Right atrium auricular region (tissue), 2 donors: ENCODE measurements around the gene TBRG1. TPM values are rescaled to one million over a fixed set of nuclear protein-coding genes. Genes with fewer than 3 reads are reported as not detected.
A peak's percentile ranks its signal among the peaks of the same experiment; 100 is the strongest.

Experiments used
- DNase-seq: peaks from one replicate; pipeline ENCODE4 v3.0.0-alpha.2; 2019; ENCODE audit warnings: low spot score
- H3K27ac ChIP-seq, 2 donors: fragments of 200-600 bp; sonication (generic); 1 replicate in 1 of 2; 2 replicates in 1 of 2; pipeline ENCODE4 v1.5.1; 2016 to 2019
- H3K27me3 ChIP-seq, 2 donors: fragments of 200-600 bp; sonication (generic); one replicate each; pipeline versions ENCODE4 v1.5.1 to v1.6.0; 2017 to 2019
- H3K36me3 ChIP-seq: fragments of 200-600 bp; sonication (generic); one replicate; pipeline ENCODE4 v1.5.1; 2016
- H3K4me1 ChIP-seq, 2 donors: fragments of 200-600 bp; sonication (generic); one replicate each; pipeline versions ENCODE4 v1.5.1 to v1.6.0; 2017 to 2019
- H3K4me3 ChIP-seq, 2 donors: fragments of 200-600 bp; sonication (generic); 1 replicate in 1 of 2; 2 replicates in 1 of 2; pipeline ENCODE4 v1.5.1; 2017 to 2019; ENCODE audit warnings: mild to moderate bottlenecking in 1 of 2, moderate library complexity in 1 of 2
- H3K9me3 ChIP-seq, 2 donors: fragments of 200-600 bp; sonication (generic); one replicate each; pipeline ENCODE4 v1.5.1; 2019
- total RNA-seq, 2 donors: library from RNA; depleted of rRNA; stranded (reverse); fragments of >200 nt; gene quantifications; one replicate each; pipeline ENCODE4 v1.1.0, GENCODE V29; 2016
- TF ChIP-seq, protein P1 (sequence below), 2 donors: fragments of 200-600 bp; sonication (generic); IDR thresholded peaks; one replicate each; pipeline ENCODE4 v1.5.1; 2019; ENCODE audit warnings: antibody characterized with exemption in 2 of 2

Gene TBRG1
- total RNA-seq, 2 donors from 2014 or later, result 20.0 to 27.6 TPM

DNA sequence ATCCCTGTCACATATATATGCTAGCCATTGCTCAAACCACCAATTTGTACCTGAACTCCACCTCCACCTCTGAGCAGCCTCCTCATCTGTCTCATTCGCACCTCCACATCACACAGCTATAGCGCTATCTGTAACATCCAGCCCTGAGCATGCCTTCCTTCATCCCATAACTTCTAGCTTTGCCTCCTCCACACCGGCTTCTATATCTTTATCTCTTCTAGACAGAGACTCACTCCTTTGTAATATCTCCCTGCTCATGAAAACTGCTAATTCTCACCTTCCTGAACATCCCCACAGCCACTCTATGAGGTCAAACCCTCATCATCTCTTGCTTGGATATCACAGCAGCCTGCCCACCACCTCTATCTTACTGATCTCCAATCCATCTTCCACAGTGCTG is 44.9 kb downstream of the TBRG1 start:
- H3K9me3 ChIP-seq, result no peaks in the 10 kb centered on the region
- H3K36me3 ChIP-seq, result peaks cover 8% of the 10 kb centered on the region
- TF ChIP-seq, protein P1, sequence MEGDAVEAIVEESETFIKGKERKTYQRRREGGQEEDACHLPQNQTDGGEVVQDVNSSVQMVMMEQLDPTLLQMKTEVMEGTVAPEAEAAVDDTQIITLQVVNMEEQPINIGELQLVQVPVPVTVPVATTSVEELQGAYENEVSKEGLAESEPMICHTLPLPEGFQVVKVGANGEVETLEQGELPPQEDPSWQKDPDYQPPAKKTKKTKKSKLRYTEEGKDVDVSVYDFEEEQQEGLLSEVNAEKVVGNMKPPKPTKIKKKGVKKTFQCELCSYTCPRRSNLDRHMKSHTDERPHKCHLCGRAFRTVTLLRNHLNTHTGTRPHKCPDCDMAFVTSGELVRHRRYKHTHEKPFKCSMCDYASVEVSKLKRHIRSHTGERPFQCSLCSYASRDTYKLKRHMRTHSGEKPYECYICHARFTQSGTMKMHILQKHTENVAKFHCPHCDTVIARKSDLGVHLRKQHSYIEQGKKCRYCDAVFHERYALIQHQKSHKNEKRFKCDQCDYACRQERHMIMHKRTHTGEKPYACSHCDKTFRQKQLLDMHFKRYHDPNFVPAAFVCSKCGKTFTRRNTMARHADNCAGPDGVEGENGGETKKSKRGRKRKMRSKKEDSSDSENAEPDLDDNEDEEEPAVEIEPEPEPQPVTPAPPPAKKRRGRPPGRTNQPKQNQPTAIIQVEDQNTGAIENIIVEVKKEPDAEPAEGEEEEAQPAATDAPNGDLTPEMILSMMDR (IDR thresholded peaks at IDR 0.05), result no peak
- no peaks in the 10 kb centered on the region for H3K27me3 ChIP-seq
- no peak for DNase-seq
- no peak overlapping the region for H3K27ac ChIP-seq
- H3K4me3 ChIP-seq, result no peak overlapping the region
- peaks cover 0 to 2% of the 10 kb centered on the region in 2 donors for H3K4me1 ChIP-seq

DNA sequence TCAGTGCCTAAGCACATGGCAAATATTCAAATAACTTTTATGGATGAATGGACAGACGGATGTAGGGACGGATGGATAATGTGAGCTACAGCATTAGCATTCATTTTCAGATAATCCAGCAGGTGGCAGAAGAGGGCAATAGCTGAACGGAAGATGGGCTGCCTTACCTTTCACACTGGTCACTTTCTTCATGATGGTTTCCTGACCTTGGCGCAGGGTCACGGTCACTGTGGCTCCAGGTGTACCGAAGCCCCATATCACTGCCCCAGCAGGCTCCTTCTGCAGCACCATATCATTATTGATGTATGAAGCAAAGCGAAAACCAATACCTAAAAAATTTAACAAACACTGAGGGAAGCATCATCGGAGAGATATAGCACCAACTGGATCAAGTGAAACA is 46.5 kb downstream of the TBRG1 start:
- H3K9me3 ChIP-seq, result no peaks in the 10 kb centered on the region
- no peak overlapping the region for H3K4me3 ChIP-seq
- H3K27ac ChIP-seq, result no peak overlapping the region
- H3K27me3 ChIP-seq, result no peaks in the 10 kb centered on the region
- no peak for DNase-seq
- peaks cover 8% of the 10 kb centered on the region for H3K36me3 ChIP-seq
- peaks cover 0 to 13% of the 10 kb centered on the region in 2 donors for H3K4me1 ChIP-seq
- TF ChIP-seq, protein P1 (IDR thresholded peaks at IDR 0.05), result peak; percentile 51 to 86

DNA sequence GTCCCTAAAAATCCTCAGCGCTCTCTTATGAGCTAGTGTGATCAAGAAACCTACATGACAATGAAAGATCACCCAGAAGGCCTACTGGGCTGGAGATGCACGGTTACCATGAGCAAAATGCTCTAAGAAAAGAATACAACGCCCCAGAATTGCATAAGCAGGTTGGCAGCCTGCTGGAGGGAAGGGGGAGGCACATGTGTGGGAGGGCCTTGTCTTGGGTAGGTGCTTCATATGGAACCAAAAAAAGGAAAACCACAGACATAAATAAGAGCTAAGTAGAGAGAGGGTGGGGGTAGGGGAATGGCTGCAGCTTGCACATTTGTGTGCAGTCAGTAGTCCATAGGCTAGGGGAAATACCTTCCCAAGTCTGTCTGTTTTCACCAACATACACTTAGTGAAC is 48.1 kb downstream of the TBRG1 start:
- H3K27me3 ChIP-seq, result no peaks in the 10 kb centered on the region
- H3K27ac ChIP-seq, result no peak overlapping the region
- TF ChIP-seq, protein P1 (IDR thresholded peaks at IDR 0.05), result no peak
- H3K4me1 ChIP-seq, result peaks cover 0 to 22% of the 10 kb centered on the region in 2 donors
- no peaks in the 10 kb centered on the region for H3K9me3 ChIP-seq
- no peak overlapping the region for H3K4me3 ChIP-seq
- H3K36me3 ChIP-seq, result peaks cover 3% of the 10 kb centered on the region
- DNase-seq, result no peak

DNA sequence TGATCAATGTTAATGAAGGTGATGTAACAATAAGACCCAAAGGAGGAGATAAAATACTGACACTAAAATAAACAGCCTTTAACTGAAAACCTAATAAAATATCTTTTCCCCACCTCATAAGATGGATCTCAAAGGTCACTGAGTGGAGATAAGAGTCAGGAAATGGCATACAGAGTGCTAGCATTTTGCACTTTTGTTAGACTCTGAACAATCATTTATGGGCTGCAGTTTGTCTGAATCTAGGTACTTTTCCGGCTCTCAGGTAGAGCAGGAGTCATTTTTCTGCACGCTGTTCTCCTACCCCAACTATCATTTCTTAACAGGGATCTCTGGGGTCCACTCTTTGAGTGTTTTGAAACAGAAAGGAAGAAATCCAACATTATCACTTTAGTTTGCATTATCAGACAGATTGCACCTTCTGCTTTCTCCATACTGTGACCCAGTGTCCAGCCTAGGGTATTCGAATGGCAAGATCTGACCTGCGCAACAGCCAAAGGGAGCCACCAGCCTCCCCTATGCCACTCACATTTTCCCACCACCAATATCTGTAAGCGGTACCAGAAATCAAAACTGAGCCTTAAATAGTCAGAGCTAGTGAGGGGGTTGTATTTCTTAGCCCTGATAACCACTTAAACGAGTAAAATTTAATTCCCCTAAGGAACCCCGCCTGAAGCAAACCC is 50.0 kb downstream of the TBRG1 start:
- peak overlapping the region; percentile 88 to 89 for H3K27ac ChIP-seq
- H3K4me3 ChIP-seq, result peak overlapping the region; percentile 75 to 76
- H3K9me3 ChIP-seq, result no peaks in the 10 kb centered on the region
- no peaks in the 10 kb centered on the region for H3K27me3 ChIP-seq
- no peaks in the 10 kb centered on the region for H3K36me3 ChIP-seq
- peaks cover 0 to 27% of the 10 kb centered on the region in 2 donors for H3K4me1 ChIP-seq
- TF ChIP-seq, protein P1 (IDR thresholded peaks at IDR 0.05), result no peak
- no peak for DNase-seq

DNA sequence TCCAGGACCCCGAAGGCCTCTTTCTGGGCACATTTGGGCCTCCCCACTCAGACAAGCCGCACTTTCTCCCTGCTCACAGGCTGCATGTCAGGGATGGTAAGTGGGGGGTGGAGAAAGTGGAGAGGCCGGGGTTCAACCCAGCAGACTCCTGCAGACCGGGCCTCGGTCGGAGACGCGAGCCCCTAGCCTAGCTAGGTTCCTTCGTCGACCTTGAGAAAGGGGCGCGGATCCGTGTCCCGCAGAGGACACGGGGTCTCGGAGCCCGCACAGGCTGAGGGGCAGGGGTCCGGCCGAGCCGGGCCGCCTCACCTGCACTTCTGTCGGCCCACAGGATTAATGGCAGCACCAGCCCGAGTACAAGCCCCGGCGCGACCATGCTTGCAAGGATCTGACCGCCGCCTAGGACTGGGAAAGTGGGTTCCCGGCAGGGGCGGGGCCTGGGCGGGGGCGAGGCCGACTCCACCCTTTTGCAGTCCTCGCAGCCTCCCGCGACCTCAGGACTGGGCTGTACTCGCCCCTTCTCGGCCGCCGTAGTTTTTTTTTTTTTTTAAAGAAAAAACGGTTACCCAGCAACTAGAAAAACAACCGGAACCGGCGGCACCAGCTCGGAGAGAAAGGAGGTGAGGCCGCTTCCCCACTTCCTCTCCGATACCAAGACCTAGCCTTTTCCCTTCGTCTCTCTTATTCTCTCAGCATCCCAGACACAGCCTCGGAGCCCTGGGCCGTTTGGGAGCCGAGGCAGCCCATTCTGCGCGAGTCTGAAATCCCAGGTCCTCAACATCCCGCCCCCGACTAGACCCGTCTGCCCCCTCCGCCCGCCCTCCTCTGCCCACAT is 50.9 kb downstream of the TBRG1 start, which contains the start of the genes SIAE and SPA17:
TSS of gene SIAE (minus strand) at position 407 of the 835 bp plus-strand sequence. CDS start at position 376, 31 bp downstream.
TSS of gene SPA17 (plus strand) at position 572 of the 835 bp plus-strand sequence. CDS start 1,361 bp downstream, outside the sequence.
- TF ChIP-seq, protein P1 (IDR thresholded peaks at IDR 0.05), result no peak
- Histone ChIP-seq H3K27ac (peak within 1 kb of the TSS; percentile 88 to 89), H3K9me3 (no peaks in the 10 kb centered on the region)

More for the DNA sequence above, 50.9 kb downstream of the TBRG1 start, which contains the start of the genes SIAE and SPA17:
- Histone ChIP-seq H3K4me1 (peaks cover 0 to 27% of the 10 kb centered on the region in 2 donors), H3K4me3 (peak within 1 kb of the TSS; percentile 75 to 76), H3K36me3 (no peaks in the 10 kb centered on the region), H3K27me3 (no peaks in the 10 kb centered on the region)
- peak; percentile 96 for DNase-seq
